Measurements from ENCODE around the gene SCRT2. TPM values are rescaled to one million over a fixed set of nuclear protein-coding genes. Genes with fewer than 3 reads are reported as not detected.

The SCRT2 gene
- total and polyA plus RNA-seq, 9 donors, result not detected

- Histone ChIP-seq H3K27me3 (no peaks in the 10 kb centered on the region), H3K4me3 (no peak overlapping the region), H3K27ac (no peak overlapping the region), H3K4me1 (ENCODE audit: insufficient read depth) (peaks cover 4% of the 10 kb centered on the region), H3K36me3 (no peaks in the 10 kb centered on the region), H3K9me3 (no peaks in the 10 kb centered on the region)
- intact Hi-C loops (cut with DNase I), result no loop called here
- WGBS, 3 donors, result 73 to 74% (median 74%) methylated on average over 2 of the region's 2 CpGs
- no peak for TF ChIP-seq POLR2A (IDR thresholded peaks at IDR 0.05)
- TF ChIP-seq EP300 (IDR thresholded peaks at IDR 0.05), result no peak
- no peak for TF ChIP-seq CTCF (IDR thresholded peaks at IDR 0.05)
- no peak for DNase-seq
These were observed 5.1 kb upstream of the SCRT2 start for GRCh38 chr20:680638-681187.

GRCh38 chr20:677957-678356, 2.4 kb upstream of the SCRT2 start:
- Histone ChIP-seq H3K4me3 (no peak overlapping the region), H3K27ac (no peak overlapping the region), H3K36me3 (no peaks in the 10 kb centered on the region), H3K4me1 (ENCODE audit: insufficient read depth) (peaks cover 5% of the 10 kb centered on the region), H3K27me3 (no peaks in the 10 kb centered on the region), H3K9me3 (no peaks in the 10 kb centered on the region)
- intact Hi-C loops (cut with DNase I), result no loop called here
- TF ChIP-seq POLR2A (IDR thresholded peaks at IDR 0.05) (no peak), EP300 (IDR thresholded peaks at IDR 0.05) (no peak), CTCF (IDR thresholded peaks at IDR 0.05) (no peak)
- WGBS, 3 donors, result 79 to 89% (median 80%) methylated on average over 5 of the region's 5 CpGs
- no peak for DNase-seq

GRCh38 chr20:676967-677366, 1.4 kb upstream of the SCRT2 start:
- no peaks in the 10 kb centered on the region for H3K27me3 ChIP-seq
- TF ChIP-seq EP300 (IDR thresholded peaks at IDR 0.05), result no peak
- no peak for TF ChIP-seq POLR2A (IDR thresholded peaks at IDR 0.05)
- TF ChIP-seq CTCF (IDR thresholded peaks at IDR 0.05), result no peak
- H3K36me3 ChIP-seq, result no peaks in the 10 kb centered on the region
- no peak for DNase-seq
- peaks cover 5% of the 10 kb centered on the region for H3K4me1 ChIP-seq (ENCODE audit: insufficient read depth)
- no peak overlapping the region for H3K4me3 ChIP-seq
- intact Hi-C loops (cut with DNase I), result no loop called here
- H3K9me3 ChIP-seq, result no peaks in the 10 kb centered on the region
- 49 to 62% (median 53%) methylated on average over 3 of the region's 3 CpGs for WGBS, 3 donors
- no peak overlapping the region for H3K27ac ChIP-seq

GRCh38 chr20:676315-676937, 824 bp upstream of the SCRT2 start:
- no peak overlapping the region for H3K27ac ChIP-seq
- H3K36me3 ChIP-seq, result no peaks in the 10 kb centered on the region
- intact Hi-C loops (cut with DNase I), result no loop called here
- no peak for DNase-seq
- H3K4me3 ChIP-seq, result no peak overlapping the region
- H3K9me3 ChIP-seq, result no peaks in the 10 kb centered on the region
- H3K4me1 ChIP-seq (ENCODE audit: insufficient read depth), result peaks cover 5% of the 10 kb centered on the region
- TF ChIP-seq EP300 (IDR thresholded peaks at IDR 0.05) (no peak), CTCF (IDR thresholded peaks at IDR 0.05) (no peak), POLR2A (IDR thresholded peaks at IDR 0.05) (no peak)
- H3K27me3 ChIP-seq, result no peaks in the 10 kb centered on the region
- WGBS, 3 donors, result 1 to 2% (median 1%) methylated on average over 24 of the region's 24 CpGs

Measured in ovary (tissue), 9 donors.